ENCODE data around the gene UGT1A4.

The UGT1A4 gene

GRCh38 chr2:233718552-233718951, at the start of gene UGT1A4:
Gene UGT1A4 (plus strand): TSS chr2:233718736. CDS start chr2:233718821, 85 bp downstream.
- DNase-seq, result no peak

- DNase-seq, result no peak
Measured at GRCh38 chr2:233671290-233672161, 47.0 kb upstream of the UGT1A4 start, which contains the start of gene UGT1A9. Gene UGT1A9 (plus strand): TSS chr2:233671898. CDS start chr2:233671935, 37 bp downstream.

- DNase-seq, result no peak
Measured at GRCh38 chr2:233672886-233673285, 45.6 kb upstream of the UGT1A4 start.

DNA sequence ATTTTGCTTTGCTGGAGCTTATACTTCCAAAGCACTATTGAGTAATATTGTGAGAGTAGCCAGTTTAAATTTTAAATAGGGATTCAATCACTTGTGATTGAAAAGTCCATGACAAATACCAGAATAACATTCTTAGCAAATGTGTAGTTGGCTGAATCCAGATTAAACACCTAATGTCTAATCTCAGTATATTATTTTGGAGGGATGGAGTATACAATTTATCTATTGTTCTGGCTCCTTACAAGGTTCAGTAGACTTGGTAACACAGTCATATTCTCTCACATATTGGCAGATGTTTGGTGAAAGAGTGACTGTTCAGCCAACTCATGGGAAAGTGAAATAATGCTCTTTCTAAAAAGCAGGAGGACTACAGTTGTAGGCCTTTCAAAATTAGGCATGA, 44.6 kb upstream of the UGT1A4 start:
- DNase-seq, result no peak

GRCh38 chr2:233674314-233674713, 44.2 kb upstream of the UGT1A4 start:
- DNase-seq, result no peak

GRCh38 chr2:233674995-233675394, 43.5 kb upstream of the UGT1A4 start:
- DNase-seq, result no peak

DNA sequence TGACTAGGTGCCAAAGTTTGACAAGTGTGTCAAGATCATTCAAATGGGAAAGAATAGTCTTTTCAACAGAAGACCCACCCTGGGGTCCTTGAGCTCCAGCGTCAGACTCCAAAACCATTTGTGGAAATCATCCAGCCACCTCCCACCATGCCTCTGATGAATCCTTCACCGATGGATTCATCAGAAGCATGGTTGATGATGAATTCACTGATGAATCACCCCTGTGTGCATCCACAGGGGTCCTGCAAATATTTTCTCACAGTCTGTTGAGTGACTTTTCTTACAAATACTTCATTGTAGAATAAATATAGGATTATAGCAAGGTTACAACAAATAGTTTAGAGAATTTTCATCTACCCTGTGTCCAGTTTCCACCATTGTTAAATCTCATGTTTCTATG, 42.5 kb upstream of the UGT1A4 start:
- no peak for DNase-seq

DNA sequence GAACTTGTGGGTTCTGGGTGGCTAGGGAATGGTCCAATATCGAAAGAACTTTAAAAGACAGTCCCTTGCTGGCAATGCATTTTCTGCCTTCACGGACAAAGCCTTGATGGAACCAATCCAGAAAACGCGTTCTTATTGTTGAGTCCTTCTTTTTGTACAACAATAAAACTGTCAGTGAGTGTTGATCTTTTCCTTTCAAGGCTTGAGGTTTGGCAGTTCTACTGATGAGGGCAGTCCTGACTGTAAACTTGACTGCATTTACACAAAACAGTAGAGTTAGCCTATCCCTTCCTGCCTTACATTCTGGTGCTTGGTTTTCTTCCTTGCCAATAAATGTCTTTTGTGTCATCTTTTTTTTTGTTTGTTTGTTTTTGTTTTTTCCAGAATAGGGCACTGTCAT, 39.3 kb upstream of the UGT1A4 start:
- no peak for DNase-seq

DNA sequence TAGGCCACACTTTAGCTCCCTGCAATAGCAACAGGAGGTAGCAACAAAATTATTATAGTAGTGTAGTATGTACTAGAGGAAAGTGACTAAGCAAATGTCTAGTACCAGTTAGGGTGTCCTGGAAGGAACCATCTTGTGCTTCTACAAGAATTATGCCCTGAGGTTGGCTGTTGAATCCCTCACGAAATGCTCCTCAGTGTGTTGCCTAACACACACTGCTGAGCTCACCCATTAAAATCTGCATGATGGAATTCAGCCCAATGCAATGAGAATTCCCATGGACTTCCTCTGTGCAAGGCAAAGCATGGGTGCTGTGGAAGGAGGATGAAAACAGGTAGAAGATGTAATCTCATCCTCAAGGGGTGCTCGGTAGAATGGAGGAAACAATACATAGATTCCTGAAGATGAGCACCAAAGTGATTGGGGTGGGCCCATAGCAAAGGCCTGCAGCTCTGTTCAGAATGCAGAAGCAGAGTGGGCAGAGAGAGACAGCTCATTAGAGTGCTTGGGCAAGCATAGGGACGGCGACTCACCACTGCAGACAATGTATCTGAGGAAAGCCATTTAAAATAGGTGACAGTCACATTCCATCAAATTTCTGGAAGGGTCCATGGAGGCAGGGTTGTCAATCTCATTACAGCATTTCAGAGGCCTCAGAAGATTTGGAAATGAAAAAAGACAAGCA, 38.0 kb upstream of the UGT1A4 start:
- DNase-seq, result no peak

- no peak for DNase-seq
Measured at GRCh38 chr2:233681521-233682099, 36.9 kb upstream of the UGT1A4 start, which contains the start of gene UGT1A7. Gene UGT1A7 (plus strand): TSS chr2:233681901. CDS start chr2:233681938, 37 bp downstream.

GRCh38 chr2:233684640-233685039, 33.9 kb upstream of the UGT1A4 start:
- no peak for DNase-seq

DNA sequence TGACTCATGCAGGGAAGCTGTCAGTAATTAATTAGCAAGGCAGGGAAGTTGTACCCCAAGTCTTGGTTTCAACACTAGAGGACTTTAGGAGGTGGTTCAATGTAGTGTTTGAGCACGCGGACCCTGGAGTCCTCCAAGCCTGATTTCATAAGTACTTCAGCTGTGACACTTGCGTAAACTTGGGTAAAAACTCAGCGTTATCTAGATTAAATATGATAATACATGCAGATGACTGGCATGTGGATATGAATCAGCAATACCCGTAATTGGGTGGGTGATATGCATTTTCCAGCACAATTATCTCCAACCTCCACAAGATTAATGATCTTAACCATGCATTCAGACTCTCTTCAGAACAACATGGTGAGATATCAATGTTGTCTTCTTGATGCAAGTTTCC, 31.6 kb upstream of the UGT1A4 start:
- DNase-seq, result no peak

- DNase-seq, result no peak
Measured at GRCh38 chr2:233688341-233688740, 30.2 kb upstream of the UGT1A4 start.

DNA sequence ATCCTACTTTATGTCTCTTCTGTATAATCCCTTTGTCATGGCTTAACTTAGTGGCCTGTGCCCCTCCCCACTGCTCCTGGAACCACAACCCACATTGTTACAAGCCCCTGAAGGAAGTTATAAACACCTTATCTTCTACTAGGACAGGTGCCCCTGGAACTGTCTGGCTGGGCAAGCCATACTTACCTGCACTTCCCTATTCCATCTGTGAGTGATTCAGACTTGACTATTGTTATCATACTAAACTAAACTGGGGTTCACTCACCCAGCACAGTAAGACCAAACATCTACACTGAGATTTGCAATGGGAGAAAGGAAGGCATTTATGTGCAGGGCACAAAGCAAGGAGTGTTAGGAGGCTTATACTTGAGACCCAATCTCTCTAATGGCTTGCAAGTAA, 29.5 kb upstream of the UGT1A4 start:
- no peak for DNase-seq

- DNase-seq, result no peak
Measured at GRCh38 chr2:233689501-233689900, 29.0 kb upstream of the UGT1A4 start.

GRCh38 chr2:233690444-233690843, 28.1 kb upstream of the UGT1A4 start:
- no peak for DNase-seq

DNA sequence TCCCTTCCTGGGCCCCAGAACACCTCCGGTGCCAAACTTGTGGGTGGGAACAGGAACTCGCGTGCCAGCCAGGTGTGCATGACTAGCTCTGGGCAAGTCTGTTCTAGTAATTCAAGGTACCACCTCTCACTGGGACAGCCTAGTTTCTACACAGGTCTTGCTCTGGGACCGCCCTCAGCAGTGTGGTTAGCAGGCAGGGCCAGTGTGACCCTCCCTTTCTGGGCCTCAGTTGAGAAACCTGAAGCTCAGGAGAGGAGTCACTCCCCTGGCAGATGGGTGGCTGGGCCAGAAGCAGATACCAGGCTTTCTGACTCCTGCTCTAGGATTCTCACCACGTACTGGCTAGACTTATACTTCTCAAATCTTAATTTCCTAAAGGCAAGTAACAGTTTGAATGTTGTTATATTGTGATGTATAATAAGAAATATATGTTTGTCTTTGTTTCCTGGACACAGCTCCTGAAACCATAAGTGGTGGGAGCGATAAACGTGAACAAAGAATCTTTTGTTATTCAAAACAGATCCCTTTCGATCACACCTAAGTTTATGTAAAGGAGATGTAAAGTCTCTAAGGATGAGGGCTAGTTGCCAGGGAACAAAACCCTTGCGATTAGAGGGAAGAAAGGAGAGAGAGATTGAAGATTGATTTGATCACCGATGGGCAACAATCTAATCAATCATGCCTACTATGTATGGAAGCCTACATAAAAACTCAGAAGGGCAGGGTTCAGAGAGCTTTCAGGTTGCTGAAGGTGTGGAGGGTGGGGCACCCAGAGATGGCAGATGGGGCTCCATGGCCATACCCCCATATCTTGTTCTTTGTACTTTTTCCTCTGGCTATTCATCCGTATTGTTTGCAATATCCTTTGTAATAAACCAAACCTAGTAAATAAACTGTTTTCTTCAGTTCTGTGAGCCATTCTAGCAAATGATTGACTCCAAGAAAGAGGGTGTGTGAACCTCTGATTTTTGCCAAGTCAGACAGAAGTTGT, 26.8 kb upstream of the UGT1A4 start:
- DNase-seq, result no peak

GRCh38 chr2:233692648-233693047, 25.9 kb upstream of the UGT1A4 start, which contains the start of gene UGT1A6:
Gene UGT1A6 (plus strand): TSS chr2:233692890. CDS start chr2:233693005, 115 bp downstream.
- no peak for DNase-seq

GRCh38 chr2:233693963-233694362, 24.6 kb upstream of the UGT1A4 start:
- DNase-seq, result no peak

GRCh38 chr2:233698740-233699139, 19.8 kb upstream of the UGT1A4 start:
- DNase-seq, result no peak

DNA sequence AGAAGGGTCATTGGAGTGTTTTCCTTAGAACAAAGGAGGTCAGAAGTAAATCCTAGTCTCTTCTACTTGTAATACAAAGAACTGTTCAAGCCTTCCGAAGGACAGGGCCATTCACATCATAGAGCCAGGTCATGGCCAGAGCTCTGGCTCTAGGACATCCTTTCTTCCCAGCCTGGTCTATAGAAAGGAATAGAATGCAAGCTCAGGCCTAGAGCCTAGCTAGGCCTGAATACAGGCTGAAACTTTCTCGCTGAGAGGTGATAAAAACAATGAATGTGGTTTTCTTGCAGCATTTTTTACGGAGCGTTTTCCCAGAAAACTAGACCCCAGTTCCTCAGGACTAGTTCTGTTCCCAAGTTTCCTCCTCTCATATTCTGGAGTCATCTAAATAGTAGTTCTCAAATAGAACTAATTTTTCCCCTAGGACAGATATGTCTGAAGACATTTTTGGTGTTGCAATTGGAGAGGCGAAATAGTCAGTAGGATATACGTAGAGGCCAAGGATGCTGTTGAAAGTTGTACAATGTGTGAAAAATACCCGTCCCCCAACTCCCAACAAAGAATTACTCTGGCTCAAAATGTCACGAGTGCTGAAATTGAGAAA, 19.0 kb upstream of the UGT1A4 start:
- DNase-seq, result no peak
